ENCODE measurements around the gene SLC26A11.

Gene SLC26A11

GRCh38 chr17:80214012-80214877 is 6.0 kb upstream of the SLC26A11 start:
- H3K4me3 ChIP-seq (ENCODE audit: low read depth, low read length): no peak overlapping the region
- in situ Hi-C loops (cut with HindIII; ENCODE audit: low sequenced_read_pairs): no loop called here
- no peak for TF ChIP-seq CTCF (IDR thresholded peaks at IDR 0.05; ENCODE audit: low read depth, low read length, missing control alignments)
- no peak for DNase-seq (ENCODE audit: low read depth)

GRCh38 chr17:80214878-80215210 is 5.4 kb upstream of the SLC26A11 start:
- no peak overlapping the region for H3K4me3 ChIP-seq (ENCODE audit: low read depth, low read length)
- no peak for TF ChIP-seq CTCF (IDR thresholded peaks at IDR 0.05; ENCODE audit: low read depth, low read length, missing control alignments)
- no peak for DNase-seq (ENCODE audit: low read depth)
- in situ Hi-C loops (cut with HindIII; ENCODE audit: low sequenced_read_pairs): no loop called here

GRCh38 chr17:80216473-80217456 is 3.5 kb upstream of the SLC26A11 start:
- no peak overlapping the region for H3K4me3 ChIP-seq (ENCODE audit: low read depth, low read length)
- no peak for TF ChIP-seq CTCF (IDR thresholded peaks at IDR 0.05; ENCODE audit: low read depth, low read length, missing control alignments)
- in situ Hi-C loops (cut with HindIII; ENCODE audit: low sequenced_read_pairs): no loop called here
- no peak for DNase-seq (ENCODE audit: low read depth)

GRCh38 chr17:80217703-80218362 is 2.4 kb upstream of the SLC26A11 start:
- in situ Hi-C loops (cut with HindIII; ENCODE audit: low sequenced_read_pairs): no loop called here
- TF ChIP-seq CTCF (IDR thresholded peaks at IDR 0.05; ENCODE audit: low read depth, low read length, missing control alignments): no peak
- no peak for DNase-seq (ENCODE audit: low read depth)
- H3K4me3 ChIP-seq (ENCODE audit: low read depth, low read length): no peak overlapping the region

GRCh38 chr17:80218391-80218790 is 1.8 kb upstream of the SLC26A11 start:
- in situ Hi-C loops (cut with HindIII; ENCODE audit: low sequenced_read_pairs): no loop called here
- DNase-seq (ENCODE audit: low read depth): no peak
- TF ChIP-seq CTCF (IDR thresholded peaks at IDR 0.05; ENCODE audit: low read depth, low read length, missing control alignments): no peak

More at GRCh38 chr17:80218391-80218790, 1.8 kb upstream of the SLC26A11 start:
- no peak overlapping the region for H3K4me3 ChIP-seq (ENCODE audit: low read depth, low read length)
